NAMALWA (cell line): ENCODE measurements around the gene GFM1.

ENCODE experiments used
- DNase-seq: peaks from one replicate; pipeline ENCODE4 v3.0.0-alpha.2; 2015; ENCODE audit warnings: low spot score

The GFM1 gene

GRCh38 chr3:158644345-158644908, at the start of gene GFM1:
Gene GFM1 (plus strand): TSS chr3:158644527. CDS start chr3:158644635, 108 bp downstream.
- peak; percentile 98 for DNase-seq

GRCh38 chr3:158600787-158601186, 43.5 kb upstream of the GFM1 start:
- no peak for DNase-seq

GRCh38 chr3:158602227-158602626, 42.1 kb upstream of the GFM1 start:
- no peak for DNase-seq

- no peak for DNase-seq
Measured at GRCh38 chr3:158617982-158618875, 26.1 kb upstream of the GFM1 start.

- no peak for DNase-seq
Measured at GRCh38 chr3:158625881-158626280, 18.4 kb upstream of the GFM1 start.

- no peak for DNase-seq
Measured at GRCh38 chr3:158631981-158632380, 12.3 kb upstream of the GFM1 start.

- DNase-seq, result no peak
Measured at GRCh38 chr3:158640646-158641045, 3.7 kb upstream of the GFM1 start.

GRCh38 chr3:158642005-158642404, 2.3 kb upstream of the GFM1 start:
- DNase-seq, result no peak

- DNase-seq, result peak; percentile 10
Measured at GRCh38 chr3:158642474-158643210, 1.7 kb upstream of the GFM1 start.

GRCh38 chr3:158649791-158650190, 5.5 kb downstream of the GFM1 start:
- no peak for DNase-seq

- no peak for DNase-seq
Measured at GRCh38 chr3:158651192-158651591, 6.9 kb downstream of the GFM1 start.

- no peak for DNase-seq
Measured at GRCh38 chr3:158652463-158652862, 8.1 kb downstream of the GFM1 start.

- DNase-seq, result no peak
Measured at GRCh38 chr3:158658889-158659288, 14.6 kb downstream of the GFM1 start.

GRCh38 chr3:158659454-158660237, 15.3 kb downstream of the GFM1 start:
- DNase-seq, result peak; percentile 81

- no peak for DNase-seq
Measured at GRCh38 chr3:158660711-158661110, 16.4 kb downstream of the GFM1 start.

GRCh38 chr3:158663246-158663645, 18.9 kb downstream of the GFM1 start:
- DNase-seq, result no peak

GRCh38 chr3:158663832-158664231, 19.5 kb downstream of the GFM1 start:
- DNase-seq, result no peak

- no peak for DNase-seq
Measured at GRCh38 chr3:158666416-158666815, 22.1 kb downstream of the GFM1 start.

GRCh38 chr3:158668506-158668905, 24.2 kb downstream of the GFM1 start:
- no peak for DNase-seq

GRCh38 chr3:158671821-158672214, 27.5 kb downstream of the GFM1 start:
- no peak for DNase-seq

- no peak for DNase-seq
Measured at GRCh38 chr3:158672215-158673176, 28.2 kb downstream of the GFM1 start, which contains the start of gene LXN. Gene LXN (minus strand): TSS chr3:158672648. CDS start chr3:158672478, 170 bp downstream.
